Measurements from ENCODE around the gene ATP6V1F.
A peak's percentile ranks its signal among the peaks of the same experiment; 100 is the strongest.

ATP6V1F gene

GRCh38 chr7:128835790-128836641 is 26.6 kb upstream of the ATP6V1F start:
- no peak for DNase-seq

- DNase-seq: no peak
Measured at GRCh38 chr7:128836729-128837348, 25.8 kb upstream of the ATP6V1F start.

- no peak for DNase-seq
Measured at GRCh38 chr7:128837521-128837921, 25.1 kb upstream of the ATP6V1F start.

GRCh38 chr7:128838109-128838779 is 24.4 kb upstream of the ATP6V1F start:
- DNase-seq: no peak

GRCh38 chr7:128838981-128839731 is 23.5 kb upstream of the ATP6V1F start:
- DNase-seq: no peak

GRCh38 chr7:128839751-128840177 is 22.9 kb upstream of the ATP6V1F start:
- DNase-seq: no peak

- no peak for DNase-seq
Measured at GRCh38 chr7:128840326-128841170, 22.1 kb upstream of the ATP6V1F start.

- no peak for DNase-seq
Measured at GRCh38 chr7:128841171-128841690, 21.4 kb upstream of the ATP6V1F start.

- DNase-seq: peak; percentile 31
Measured at GRCh38 chr7:128841921-128842673, 20.6 kb upstream of the ATP6V1F start.

GRCh38 chr7:128842674-128843641 is 19.7 kb upstream of the ATP6V1F start:
- DNase-seq: no peak

- no peak for DNase-seq
Measured at GRCh38 chr7:128843938-128844621, 18.6 kb upstream of the ATP6V1F start.

- no peak for DNase-seq
Measured at GRCh38 chr7:128844777-128845311, 17.8 kb upstream of the ATP6V1F start.

GRCh38 chr7:128845475-128845874 is 17.2 kb upstream of the ATP6V1F start:
- DNase-seq: no peak

GRCh38 chr7:128845987-128846386 is 16.7 kb upstream of the ATP6V1F start:
- no peak for DNase-seq

- no peak for DNase-seq
Measured at GRCh38 chr7:128846781-128847444, 15.7 kb upstream of the ATP6V1F start.

- no peak for DNase-seq
Measured at GRCh38 chr7:128847721-128848211, 14.9 kb upstream of the ATP6V1F start.

- DNase-seq: no peak
Measured at GRCh38 chr7:128848289-128849155, 14.1 kb upstream of the ATP6V1F start.

All from NCI-H1092 (cell line).